Panc1 (cell line): Measurements from ENCODE around the gene FBLN1. TPM values are rescaled to one million over a fixed set of nuclear protein-coding genes. Genes with fewer than 3 reads are reported as not detected.

Source experiments
- ATAC-seq: fragments of 200-7000 bp; cut with Tn5 transposase; 2 replicates; pipeline ENCODE4 v1.9.1; 2020; ENCODE audit warnings: mild to moderate bottlenecking, moderate library complexity
- BruUV-seq: library from RNA; stranded (reverse); fragments of 400-500 nt; replicated peaks from 2 replicates; lab custom pipeline; 2021; lab: Mats Ljungman, UMichigan
- CTCF ChIA-PET: fragments of 300-600 bp; sonication (Branson Sonifier 250); formaldehyde crosslinking; loops from one replicate; lab custom pipeline; 2022; ENCODE audit warnings: antibody characterized with exemption; lab: Charles Lee
- POLR2A ChIA-PET: fragments of 300-600 bp; sonication (Branson Sonifier 250); formaldehyde crosslinking; loops from one replicate; lab custom pipeline; 2022; ENCODE audit warnings: antibody characterized with exemption; lab: Charles Lee
- DNase-seq: peaks from one replicate; pipeline ENCODE4 v3.0.0-alpha.2; 2010; ENCODE audit warnings: low read depth, low spot score
- H3K27ac ChIP-seq: 2 replicates; pipeline ENCODE4 v1.5.1; 2011; ENCODE audit warnings: mild to moderate bottlenecking, low read length, inconsistent platforms
- H3K27me3 ChIP-seq: fragments of 200-500 bp; sonication (Bioruptor generic); 2 replicates; pipeline ENCODE4 v1.6.0; 2014; ENCODE audit warnings: low read length, inconsistent platforms; ENCODE audit not compliant: control insufficient read depth, insufficient read depth
- H3K36me3 ChIP-seq: fragments of 200-500 bp; sonication (Bioruptor generic); 2 replicates; pipeline ENCODE4 v1.5.1; 2014; ENCODE audit warnings: inconsistent platforms, mild to moderate bottlenecking, low read length, moderate library complexity; ENCODE audit not compliant: control insufficient read depth, insufficient read depth
- H3K4me1 ChIP-seq: 2 replicates; pipeline ENCODE4 v1.5.1; 2011; ENCODE audit warnings: inconsistent platforms, mild to moderate bottlenecking, low read length, moderate library complexity; ENCODE audit not compliant: control insufficient read depth, insufficient read depth
- H3K4me3 ChIP-seq, 2 experiments: 2 replicates each; pipeline ENCODE4 v1.5.1; 2011 to 2012; ENCODE audit warnings: low read depth in 2 of 2, low read length in 2 of 2, mild to moderate bottlenecking in 2 of 2, inconsistent platforms in 1 of 2, moderate library complexity in 1 of 2
- H3K9me3 ChIP-seq: fragments of 200-500 bp; sonication (Bioruptor generic); 2 replicates; pipeline ENCODE4 v1.5.1; 2014; ENCODE audit warnings: low read depth, mild to moderate bottlenecking, inconsistent platforms, low read length, moderate library complexity; ENCODE audit not compliant: control insufficient read depth, insufficient read depth
- CTCF ChIP-seq: fragments of 450-650 bp; IDR thresholded peaks from 2 replicates; pipeline ENCODE4 v1.5.1; 2017; ENCODE audit warnings: mild to moderate bottlenecking
- POLR2AphosphoS5 ChIP-seq: IDR thresholded peaks from 2 replicates; pipeline ENCODE4 v1.6.1; 2012; ENCODE audit warnings: mild to moderate bottlenecking, low read depth, low read length, moderate library complexity
- REST ChIP-seq, 2 experiments: IDR thresholded peaks; 2 replicates each; pipeline ENCODE4 v1.6.1; 2011 to 2012; ENCODE audit warnings: low read depth in 2 of 2, control low read depth in 1 of 2, low read length in 1 of 2, mild to moderate bottlenecking in 1 of 2, moderate library complexity in 1 of 2; ENCODE audit not compliant: insufficient read depth in 1 of 2
- SIN3A ChIP-seq: IDR thresholded peaks from 2 replicates; pipeline ENCODE4 v1.6.1; 2012; ENCODE audit warnings: low read depth, mild to moderate bottlenecking, low read length, moderate library complexity, borderline replicate concordance; ENCODE audit not compliant: insufficient read depth
- TCF7L2 ChIP-seq: IDR thresholded peaks from 2 replicates; pipeline ENCODE4 v1.6.1; 2011; ENCODE audit warnings: mild to moderate bottlenecking, low read depth, low read length, inconsistent platforms
- in situ Hi-C: cut with HindIII; loops from 2 replicates; pipeline ENCODE4 v1.10.0; 2016; ENCODE audit warnings: low sequenced_read_pairs, low pct_unique_long_range_greater_than_20kb
- intact Hi-C: fragments of 100-400 bp; cut with micrococcal nuclease; formaldehyde crosslinking; loops from one replicate; pipeline ENCODE4 v1.10.0; 2022; ENCODE audit not compliant: unreplicated experiment
- total RNA-seq: library from RNA; stranded (reverse); gene quantifications from one replicate; pipeline ENCODE4 v1.2.1, GENCODE V29; 2021; ENCODE audit not compliant: unreplicated experiment

FBLN1 gene
- total RNA-seq, 1 experiment from 2014 or later, result 143 TPM

GRCh38 chr22:45483319-45483718 lies 19.4 kb upstream of the FBLN1 start:
- H3K36me3 ChIP-seq, result no peaks in the 10 kb centered on the region
- ChIA-PET POLR2A (no interaction called here), CTCF (no interaction called here)
- H3K9me3 ChIP-seq, result peaks cover 2% of the 10 kb centered on the region; the same call in 1 of the 2 replicates
- no peak for TF ChIP-seq SIN3A
- in situ Hi-C loops (no loop called here), intact Hi-C loops (no loop called here)
- H3K27ac ChIP-seq, result no peak overlapping the region; the same call in 1 of the 2 replicates
- H3K4me1 ChIP-seq, result peaks cover under 1% of the 10 kb centered on the region; the same call in 1 of the 2 replicates
- no TSS peak for BruUV-seq
- H3K4me3 ChIP-seq, result no peak overlapping the region
- ATAC-seq (no peak), DNase-seq (no peak)
- no peaks in the 10 kb centered on the region for H3K27me3 ChIP-seq

GRCh38 chr22:45483918-45484499 lies 18.7 kb upstream of the FBLN1 start:
- ATAC-seq, result no peak
- TF ChIP-seq SIN3A (no peak), POLR2AphosphoS5 (no peak)
- no peaks in the 10 kb centered on the region for H3K27me3 ChIP-seq
- H3K4me1 ChIP-seq, result no peaks in the 10 kb centered on the region
- no peak for DNase-seq
- no peaks in the 10 kb centered on the region for H3K36me3 ChIP-seq
- in situ Hi-C loops, result no loop called here
- H3K9me3 ChIP-seq, result peaks cover 4% of the 10 kb centered on the region; the same call in 1 of the 2 replicates
- no peak overlapping the region for H3K4me3 ChIP-seq
- ChIA-PET CTCF (no interaction called here), POLR2A (interaction anchor here (0.6 kb wide), 1 partner anchor 38 kb away, joined by 4 read pairs; no protein-coding TSS in a partner anchor)
- H3K27ac ChIP-seq, result peak overlapping the region; percentile 29; the same call in 1 of the 2 replicates
- intact Hi-C loops, result no loop called here
- no TSS peak for BruUV-seq

GRCh38 chr22:45484742-45485141 lies 17.9 kb upstream of the FBLN1 start:
- in situ Hi-C loops, result no loop called here
- Histone ChIP-seq H3K27ac (no peak overlapping the region), H3K4me1 (no peaks in the 10 kb centered on the region), H3K9me3 (peaks cover 4% of the 10 kb centered on the region; the same call in 1 of the 2 replicates), H3K27me3 (no peaks in the 10 kb centered on the region), H3K36me3 (no peaks in the 10 kb centered on the region), H3K4me3 (no peak overlapping the region)
- no peak for ATAC-seq
- intact Hi-C loops, result no loop called here
- ChIA-PET POLR2A (interaction anchor here (0.6 kb wide), 1 partner anchor 39 kb away, joined by 4 read pairs; no protein-coding TSS in a partner anchor), CTCF (no interaction called here)
- no TSS peak for BruUV-seq
- DNase-seq, result no peak
- TF ChIP-seq POLR2AphosphoS5 (no peak), SIN3A (no peak), CTCF (no peak), REST (IDR thresholded peaks at IDR 0.05; ENCODE audit: insufficient read depth in 1 of 2, low read depth in 2 of 2, low read length in 1 of 2) (no peak), TCF7L2 (no peak)
